Sigmoid colon (tissue), 4 donors: ENCODE measurements around the gene TMEM219.

Source experiments
- CTCF ChIP-seq, 4 experiments: fragments of 450-650 bp in 3 of 4; fragments of 200-600 bp in 1 of 4; IDR thresholded peaks; one replicate each; pipeline ENCODE4 v1.5.1; 2016 to 2019; ENCODE audit warnings: antibody characterized with exemption in 4 of 4, mild to moderate bottlenecking in 3 of 4, moderate library complexity in 2 of 4
- EP300 ChIP-seq, 4 donors: sonication (generic); formaldehyde crosslinking; IDR thresholded peaks; one replicate each; pipeline ENCODE4 v1.6.1; 2017; ENCODE audit warnings: antibody characterized with exemption in 4 of 4
- POLR2A ChIP-seq, 2 donors: fragments of 450-650 bp; IDR thresholded peaks; one replicate each; pipeline ENCODE4 v1.6.1; 2016; ENCODE audit warnings: antibody characterized with exemption in 2 of 2, mild to moderate bottlenecking in 2 of 2, moderate library complexity in 2 of 2

DNA sequence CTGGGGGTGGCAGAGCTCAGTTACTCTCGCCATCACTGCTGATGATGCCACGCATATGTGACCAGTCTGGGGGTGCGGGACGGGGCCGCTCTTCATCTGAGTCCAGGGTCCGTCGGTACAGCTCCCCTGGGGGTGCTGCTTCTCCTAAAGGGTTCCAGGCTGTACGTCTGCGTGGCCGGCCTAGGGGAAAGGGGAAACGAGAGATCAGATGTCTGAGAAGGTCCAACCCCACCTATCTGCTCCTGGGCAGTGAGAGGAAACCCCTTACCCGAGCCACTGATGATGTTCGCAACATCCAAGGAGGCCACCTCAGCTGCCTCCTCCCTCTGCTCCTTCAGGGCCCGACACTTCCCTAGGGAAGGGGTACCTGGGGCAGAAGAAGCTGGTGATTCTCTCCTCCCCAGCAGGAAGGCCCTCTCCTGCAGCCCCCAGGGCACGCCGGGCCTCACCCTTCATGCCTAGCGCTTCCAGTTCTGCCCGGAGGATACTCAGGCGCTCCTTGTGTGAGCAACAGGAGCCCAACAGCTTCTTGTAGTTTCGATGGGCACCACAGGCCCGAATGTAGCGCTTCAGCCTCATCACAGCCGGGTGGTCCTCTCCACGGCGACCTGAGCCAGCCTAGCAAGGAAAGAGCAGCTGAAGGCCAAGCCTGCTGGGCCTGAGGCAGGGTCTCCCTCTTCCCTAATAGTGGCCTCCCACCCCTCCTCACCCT is 31.5 kb downstream of the TMEM219 start:
- TF ChIP-seq CTCF (IDR thresholded peaks at IDR 0.05) (no peak), POLR2A (IDR thresholded peaks at IDR 0.05) (no peak), EP300 (IDR thresholded peaks at IDR 0.05) (no peak)
